Measurements from ENCODE around the gene ZNF584. TPM values are rescaled to one million over a fixed set of nuclear protein-coding genes. Genes with fewer than 3 reads are reported as not detected.
"Not testable (repeated sequence)": the region's sequence is repeated elsewhere in the genome, so short reads cannot be mapped to it uniquely, and the experiment has no call there.

The ZNF584 gene
- total RNA-seq, 1 donor from 2014 or later = 16.0 TPM

- ATAC-seq; DNase-seq (ENCODE audit: low spot score); intact Hi-C loops (cut with DNase I): not testable (repeated sequence)
Measured at GRCh38 chr19:58449980-58450379, 41.5 kb downstream of the ZNF584 start.

GRCh38 chr19:58450856-58451357, 42.5 kb downstream of the ZNF584 start:
- intact Hi-C loops (cut with DNase I) = no loop called here
- no peak for ATAC-seq
- DNase-seq (ENCODE audit: low spot score) = no peak

- peak; percentile 99 for ATAC-seq
- intact Hi-C loops (cut with DNase I) = no loop called here
- peak; percentile 97 for DNase-seq (ENCODE audit: low spot score)
Measured at GRCh38 chr19:58451358-58452101, 43.1 kb downstream of the ZNF584 start, which contains the start of gene ZNF324B. Gene ZNF324B, plus strand, starts transcription at chr19:58451622. Its CDS starts 2,080 bp downstream, at chr19:58453702.

- intact Hi-C loops (cut with DNase I) = no loop called here
- ATAC-seq (no peak), DNase-seq (ENCODE audit: low spot score) (no peak)
Measured at GRCh38 chr19:58453743-58454142, 45.3 kb downstream of the ZNF584 start.

- DNase-seq (ENCODE audit: low spot score) (no peak), ATAC-seq (no peak)
- intact Hi-C loops (cut with DNase I) = no loop called here
Measured at GRCh38 chr19:58455306-58455705, 46.9 kb downstream of the ZNF584 start.

- DNase-seq (ENCODE audit: low spot score) (no peak), ATAC-seq (no peak)
- intact Hi-C loops (cut with DNase I) = no loop called here
Measured at GRCh38 chr19:58456111-58456510, 47.7 kb downstream of the ZNF584 start.

- intact Hi-C loops (cut with DNase I) = no loop called here
- ATAC-seq = no peak
- no peak for DNase-seq (ENCODE audit: low spot score)
Measured at GRCh38 chr19:58460039-58460438, 51.6 kb downstream of the ZNF584 start.

GRCh38 chr19:58466089-58466759, 57.8 kb downstream of the ZNF584 start:
- ATAC-seq = no peak
- intact Hi-C loops (cut with DNase I) = no loop called here
- DNase-seq (ENCODE audit: low spot score) = no peak

GRCh38 chr19:58466760-58467589, 58.5 kb downstream of the ZNF584 start, which contains the start of gene ZNF324:
Gene ZNF324, plus strand, starts transcription at chr19:58467080. Its CDS starts 2,106 bp downstream, at chr19:58469186.
- DNase-seq (ENCODE audit: low spot score) (peak; percentile 100), ATAC-seq (peak; percentile 99)
- intact Hi-C loops (cut with DNase I) = no loop called here

Small RNA genes lying within 50 kb of the gene (microRNA-seq; reads per million reads assigned to microRNA genes)
- gene MIR4754 = not detected

Other genes with a start within 250 kb of the ZNF584 start
- gene ZNF274, start 225.6 kb upstream of the ZNF584 start, total RNA-seq = 32.0 TPM
- 28.9 TPM for gene ZNF544, start 179.7 kb upstream of the ZNF584 start, total RNA-seq
- 6.9 TPM for gene ZNF8, start 129.7 kb upstream of the ZNF584 start, total RNA-seq
- 32.9 TPM for gene ERVK3-1, start 103.3 kb upstream of the ZNF584 start, total RNA-seq
- 4.5 TPM for gene ZSCAN22, start 81.7 kb upstream of the ZNF584 start, total RNA-seq
- gene A1BG, start 55.2 kb upstream of the ZNF584 start, total RNA-seq = 13.3 TPM
- 2.0 TPM for gene ZNF497, start 45.9 kb upstream of the ZNF584 start, total RNA-seq
- 2.0 TPM for gene ZNF837, start 27.6 kb upstream of the ZNF584 start, total RNA-seq
- 572 TPM for gene RPS5, start 21.4 kb upstream of the ZNF584 start, total RNA-seq
- gene RNF225, start 13.0 kb upstream of the ZNF584 start, total RNA-seq = not detected
- 6.1 TPM for gene ZNF132, start 31.5 kb downstream of the ZNF584 start, total RNA-seq
- 7.5 TPM for gene ZNF324B, start 43.0 kb downstream of the ZNF584 start, total RNA-seq
- 15.2 TPM for gene ZNF324, start 58.4 kb downstream of the ZNF584 start, total RNA-seq
- 10.3 TPM for gene ZNF446, start 67.7 kb downstream of the ZNF584 start, total RNA-seq
- gene SLC27A5, start 103.3 kb downstream of the ZNF584 start, total RNA-seq = 10.1 TPM
- gene ZBTB45, start 111.2 kb downstream of the ZNF584 start, total RNA-seq = 14.9 TPM
- gene TRIM28, start 135.4 kb downstream of the ZNF584 start, total RNA-seq = 168 TPM
- 94.6 TPM for gene CHMP2A, start 146.5 kb downstream of the ZNF584 start, total RNA-seq
- 57.4 TPM for gene UBE2M, start 150.0 kb downstream of the ZNF584 start, total RNA-seq
- 32.4 TPM for gene MZF1, start 164.7 kb downstream of the ZNF584 start, total RNA-seq